ENCODE measurements around the gene WFIKKN2.
A peak's percentile ranks its signal among the peaks of the same experiment; 100 is the strongest.

GRCh38 chr17:50844117-50844700 is 8.8 kb downstream of the WFIKKN2 start:
- TF ChIP-seq MTA3 (CRISPR knock-in tag; IDR thresholded peaks at IDR 0.05) (no peak), SNRNP70 (IDR thresholded peaks at IDR 0.05; ENCODE audit: low read depth, low read length) (no peak), CTCF (CRISPR knock-in tag; IDR thresholded peaks at IDR 0.05) (peak; percentile 50), FOXK2 (IDR thresholded peaks at IDR 0.05) (no peak), ZNF121 (CRISPR knock-in tag; IDR thresholded peaks at IDR 0.05) (peak; percentile 67; the same call in 1 of the 2 replicates), ESRRA (CRISPR knock-in tag; IDR thresholded peaks at IDR 0.05; ENCODE audit: low read depth) (peak; percentile 87; the same call in 1 of the 2 replicates), ZNF331 (CRISPR knock-in tag; IDR thresholded peaks at IDR 0.05) (peak; percentile 66; the same call in 1 of the 2 replicates), RORA (CRISPR knock-in tag; IDR thresholded peaks at IDR 0.05) (no peak), ZNF224 (CRISPR knock-in tag; IDR thresholded peaks at IDR 0.05) (no peak), ZNF274 (CRISPR knock-in tag; IDR thresholded peaks at IDR 0.05) (peak; percentile 88), EZH2 (conservative IDR thresholded peaks at IDR 0.05; ENCODE audit: low read depth, low read length) (no peak)
